ENCODE measurements around the gene GBX2. TPM values are rescaled to one million over a fixed set of nuclear protein-coding genes. Genes with fewer than 3 reads are reported as not detected.

GBX2 gene
- total and polyA plus RNA-seq, 4 donors, result 1.9 to 10.8 (median 6.9) TPM

DNA sequence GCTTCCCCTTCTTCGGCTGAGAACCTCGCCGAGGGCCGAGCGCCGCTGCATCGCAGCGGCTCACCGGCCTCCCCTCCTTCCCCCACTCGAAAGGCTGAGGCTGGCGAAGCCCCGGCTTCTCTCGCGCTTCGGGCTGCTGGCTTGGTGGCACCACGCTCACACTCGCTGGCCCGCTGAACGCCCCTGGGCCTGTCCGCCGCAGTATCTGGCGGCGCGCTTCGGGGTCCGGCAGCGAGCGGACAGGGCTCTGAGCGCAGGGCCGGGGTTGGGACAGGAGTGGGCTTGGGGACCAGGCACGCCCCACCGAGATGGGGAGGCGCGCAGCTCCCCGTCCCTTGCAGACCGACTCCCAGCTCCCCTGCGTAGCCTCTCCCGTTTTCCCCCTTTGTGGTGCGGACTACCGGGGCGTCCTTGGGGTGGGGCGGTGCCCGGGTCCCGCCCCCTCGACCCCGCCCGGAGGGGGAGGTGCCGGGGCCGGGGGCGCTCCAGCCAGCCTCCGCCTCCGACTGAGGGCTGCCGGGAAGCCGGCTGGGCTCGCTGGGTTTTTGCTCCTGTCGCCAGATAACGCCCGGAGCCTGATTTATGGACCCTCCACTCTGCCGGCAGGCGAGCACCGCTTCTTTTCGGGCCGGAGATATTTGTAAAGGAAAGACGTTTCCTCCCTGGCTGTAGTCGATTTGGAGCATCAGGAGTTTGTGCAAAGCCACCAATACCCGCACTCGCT lies 3.8 kb downstream of the GBX2 start:
- H3K36me3 ChIP-seq (ENCODE audit: control insufficient read depth, insufficient read depth, low read length), result peaks cover 22% of the 10 kb centered on the region
- DNase-seq (ENCODE audit: low read depth in 4 of 6, low spot score in 6 of 6), result peak in 2 of 6 donors; percentile 65 to 68
- peaks cover 95% of the 10 kb centered on the region for H3K27me3 ChIP-seq (ENCODE audit: control insufficient read depth, insufficient read depth, low read length)
- H3K4me3 ChIP-seq (ENCODE audit: low read depth, low read length), result peak overlapping the region; percentile 29
- peaks cover 69% of the 10 kb centered on the region for H3K4me1 ChIP-seq (ENCODE audit: control insufficient read depth, insufficient read depth, low read length)
- H3K27ac ChIP-seq (ENCODE audit: low read depth, low read length), result no peak overlapping the region
- H3K9me3 ChIP-seq (ENCODE audit: control insufficient read depth, insufficient read depth, low read length), result no peaks in the 10 kb centered on the region
- 3% methylated on average over 64 of the region's 67 CpGs for WGBS (ENCODE audit: insufficient coverage)

GRCh38 chr2:236163471-236164200 lies 4.5 kb downstream of the GBX2 start:
- Histone ChIP-seq H3K27ac (ENCODE audit: low read depth, low read length) (no peak overlapping the region), H3K9me3 (ENCODE audit: control insufficient read depth, insufficient read depth, low read length) (no peaks in the 10 kb centered on the region), H3K4me1 (ENCODE audit: control insufficient read depth, insufficient read depth, low read length) (peaks cover 65% of the 10 kb centered on the region), H3K36me3 (ENCODE audit: control insufficient read depth, insufficient read depth, low read length) (peaks cover 22% of the 10 kb centered on the region), H3K4me3 (ENCODE audit: low read depth, low read length) (peak overlapping the region; percentile 16), H3K27me3 (ENCODE audit: control insufficient read depth, insufficient read depth, low read length) (peaks cover 95% of the 10 kb centered on the region)
- WGBS (ENCODE audit: insufficient coverage), result 23% methylated on average over 56 of the region's 59 CpGs
- DNase-seq (ENCODE audit: low read depth in 4 of 6, low spot score in 6 of 6), result no peak

DNA sequence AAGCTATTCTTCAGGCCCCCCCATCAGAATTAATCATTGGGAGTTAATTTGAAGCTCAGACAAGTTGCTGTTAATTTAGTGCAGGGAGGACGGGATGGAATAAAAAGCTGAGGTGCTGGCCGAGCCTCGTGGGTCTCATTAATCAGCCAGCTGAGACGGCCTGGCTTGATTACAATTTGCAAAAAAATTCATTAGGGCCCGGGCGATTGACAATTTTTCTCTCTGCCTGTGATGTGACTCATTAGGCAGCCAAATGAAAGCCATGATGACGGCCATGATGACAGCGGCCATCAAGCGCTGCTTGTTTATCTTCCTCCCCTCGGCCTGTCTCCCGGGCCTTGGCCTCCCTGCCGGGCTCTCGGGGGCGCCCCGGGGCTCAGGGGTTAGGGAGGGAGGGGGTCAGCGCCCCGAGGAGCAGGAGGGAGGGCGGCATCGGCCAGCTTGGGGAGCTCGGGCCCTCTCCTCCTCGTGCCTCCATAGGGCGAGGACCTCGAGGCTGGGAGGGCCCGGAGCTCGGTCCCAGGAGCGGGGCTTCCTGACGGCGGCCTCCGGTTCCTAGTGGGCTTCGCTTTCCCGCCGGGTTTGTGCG lies 5.2 kb downstream of the GBX2 start:
- H3K36me3 ChIP-seq (ENCODE audit: control insufficient read depth, insufficient read depth, low read length), result peaks cover 22% of the 10 kb centered on the region
- peaks cover 95% of the 10 kb centered on the region for H3K27me3 ChIP-seq (ENCODE audit: control insufficient read depth, insufficient read depth, low read length)
- no peak overlapping the region for H3K27ac ChIP-seq (ENCODE audit: low read depth, low read length)
- H3K4me3 ChIP-seq (ENCODE audit: low read depth, low read length), result no peak overlapping the region
- H3K9me3 ChIP-seq (ENCODE audit: control insufficient read depth, insufficient read depth, low read length), result no peaks in the 10 kb centered on the region
- H3K4me1 ChIP-seq (ENCODE audit: control insufficient read depth, insufficient read depth, low read length), result peaks cover 64% of the 10 kb centered on the region
- peak in 2 of 6 donors; percentile 48 to 84 for DNase-seq (ENCODE audit: low read depth in 4 of 6, low spot score in 6 of 6)
- WGBS (ENCODE audit: insufficient coverage), result 21% methylated on average over 29 of the region's 33 CpGs

DNA sequence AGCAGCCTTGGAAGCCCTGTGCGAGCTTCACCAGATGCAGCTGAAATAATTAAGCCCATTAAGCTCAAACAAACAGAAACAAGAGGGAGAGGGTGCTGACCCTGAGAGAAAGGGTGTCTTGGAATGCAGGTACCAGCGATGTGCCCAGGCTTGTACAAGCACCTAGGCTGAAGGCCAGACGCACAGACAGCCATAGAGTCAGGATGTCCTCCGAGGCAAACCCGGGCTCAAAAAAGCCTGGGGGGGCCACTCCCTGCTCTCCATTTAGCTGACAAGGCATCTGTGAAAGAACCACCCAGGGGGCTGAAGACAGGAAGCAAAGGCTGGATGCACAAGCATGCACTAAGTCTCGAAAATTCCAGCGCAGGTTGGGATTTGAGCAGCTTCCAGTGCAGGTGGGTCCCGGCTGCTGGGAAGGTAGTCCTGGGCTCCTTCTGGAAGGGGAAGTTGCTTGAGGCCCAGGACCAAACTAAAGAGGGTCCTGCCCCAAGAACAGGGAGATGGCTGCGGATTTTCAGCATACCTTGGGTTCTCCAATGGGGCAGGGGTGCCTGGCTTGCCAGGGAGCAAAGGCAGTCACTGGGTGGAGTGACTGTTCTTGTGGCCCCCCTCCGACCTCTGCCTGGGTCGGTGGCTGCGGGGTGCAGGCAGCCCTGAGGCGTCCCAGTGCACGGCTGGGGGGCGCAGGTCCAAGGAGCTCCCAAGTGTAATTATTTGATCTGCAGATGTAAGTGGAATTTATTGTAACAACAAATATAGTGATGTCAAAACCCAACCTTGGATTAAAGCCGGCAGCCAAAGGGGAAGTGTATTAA lies 5.9 kb downstream of the GBX2 start:
- no peak overlapping the region for H3K4me3 ChIP-seq (ENCODE audit: low read depth, low read length)
- H3K36me3 ChIP-seq (ENCODE audit: control insufficient read depth, insufficient read depth, low read length), result peaks cover 22% of the 10 kb centered on the region
- H3K9me3 ChIP-seq (ENCODE audit: control insufficient read depth, insufficient read depth, low read length), result no peaks in the 10 kb centered on the region
- 54% methylated on average over 12 of the region's 16 CpGs for WGBS (ENCODE audit: insufficient coverage)
- peaks cover 60% of the 10 kb centered on the region for H3K4me1 ChIP-seq (ENCODE audit: control insufficient read depth, insufficient read depth, low read length)
- H3K27me3 ChIP-seq (ENCODE audit: control insufficient read depth, insufficient read depth, low read length), result peaks cover 92% of the 10 kb centered on the region
- H3K27ac ChIP-seq (ENCODE audit: low read depth, low read length), result no peak overlapping the region
- DNase-seq (ENCODE audit: low read depth in 4 of 6, low spot score in 6 of 6), result peak in 1 of 6 donors; percentile 1

GRCh38 chr2:236161531-236161930 lies 6.7 kb downstream of the GBX2 start:
- Histone ChIP-seq H3K4me3 (ENCODE audit: low read depth, low read length) (no peak overlapping the region), H3K4me1 (ENCODE audit: control insufficient read depth, insufficient read depth, low read length) (peaks cover 53% of the 10 kb centered on the region), H3K27me3 (ENCODE audit: control insufficient read depth, insufficient read depth, low read length) (peaks cover 85% of the 10 kb centered on the region), H3K9me3 (ENCODE audit: control insufficient read depth, insufficient read depth, low read length) (no peaks in the 10 kb centered on the region), H3K36me3 (ENCODE audit: control insufficient read depth, insufficient read depth, low read length) (peaks cover 22% of the 10 kb centered on the region), H3K27ac (ENCODE audit: low read depth, low read length) (no peak overlapping the region)
- WGBS (ENCODE audit: insufficient coverage), result 86% methylated on average over 12 of the region's 12 CpGs
- no peak for DNase-seq (ENCODE audit: low read depth in 4 of 6, low spot score in 6 of 6)

- Histone ChIP-seq H3K27ac (ENCODE audit: low read depth, low read length) (no peak overlapping the region), H3K4me1 (ENCODE audit: control insufficient read depth, insufficient read depth, low read length) (peaks cover 49% of the 10 kb centered on the region), H3K27me3 (ENCODE audit: control insufficient read depth, insufficient read depth, low read length) (peaks cover 81% of the 10 kb centered on the region), H3K4me3 (ENCODE audit: low read depth, low read length) (no peak overlapping the region), H3K9me3 (ENCODE audit: control insufficient read depth, insufficient read depth, low read length) (no peaks in the 10 kb centered on the region), H3K36me3 (ENCODE audit: control insufficient read depth, insufficient read depth, low read length) (peaks cover 20% of the 10 kb centered on the region)
- WGBS (ENCODE audit: insufficient coverage), result 62% methylated on average over 10 of the region's 15 CpGs
- DNase-seq (ENCODE audit: low read depth in 4 of 6, low spot score in 6 of 6), result no peak
Observed at GRCh38 chr2:236161082-236161462, 7.1 kb downstream of the GBX2 start.

DNA sequence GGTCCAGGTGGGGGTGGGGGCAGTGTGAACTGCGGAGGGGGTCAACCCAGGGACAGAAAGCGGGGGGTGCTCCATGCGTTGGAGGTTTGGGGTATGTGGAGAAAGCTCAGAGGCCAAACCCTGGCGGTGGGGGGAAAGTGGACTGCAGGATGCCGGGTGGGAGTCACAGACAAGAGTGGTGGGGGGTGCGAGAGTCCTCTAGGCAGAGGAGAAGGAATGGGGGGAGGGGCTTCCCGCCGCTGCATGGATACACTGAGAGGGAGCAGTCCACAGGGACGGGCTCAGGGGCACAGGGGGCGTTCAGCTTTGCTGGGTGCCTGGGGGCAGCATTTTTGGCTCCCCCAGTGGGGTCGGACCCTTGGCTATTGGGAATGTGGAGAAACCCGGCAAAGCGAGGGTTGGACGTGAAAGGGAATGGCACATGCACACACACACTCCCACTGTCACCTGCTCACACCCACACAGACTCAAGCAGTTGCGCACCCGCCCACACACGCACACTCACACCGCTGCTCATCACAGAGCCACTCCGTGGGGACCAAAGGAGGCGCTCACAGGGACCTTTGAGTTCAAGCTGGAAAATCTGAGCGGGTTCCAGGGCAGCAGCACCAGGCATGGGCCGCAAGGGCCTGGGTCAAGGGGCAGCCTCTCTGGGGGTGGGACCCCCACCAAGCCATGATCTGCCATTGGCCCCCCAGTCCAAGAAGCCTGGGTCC lies 7.7 kb downstream of the GBX2 start:
- peak in 1 of 6 donors; percentile 1 for DNase-seq (ENCODE audit: low read depth in 4 of 6, low spot score in 6 of 6)
- H3K9me3 ChIP-seq (ENCODE audit: control insufficient read depth, insufficient read depth, low read length), result no peaks in the 10 kb centered on the region
- peaks cover 43% of the 10 kb centered on the region for H3K4me1 ChIP-seq (ENCODE audit: control insufficient read depth, insufficient read depth, low read length)
- 56% methylated on average over 20 of the region's 22 CpGs for WGBS (ENCODE audit: insufficient coverage)
- H3K4me3 ChIP-seq (ENCODE audit: low read depth, low read length), result no peak overlapping the region
- H3K27ac ChIP-seq (ENCODE audit: low read depth, low read length), result no peak overlapping the region
- peaks cover 16% of the 10 kb centered on the region for H3K36me3 ChIP-seq (ENCODE audit: control insufficient read depth, insufficient read depth, low read length)
- H3K27me3 ChIP-seq (ENCODE audit: control insufficient read depth, insufficient read depth, low read length), result peaks cover 77% of the 10 kb centered on the region

DNA sequence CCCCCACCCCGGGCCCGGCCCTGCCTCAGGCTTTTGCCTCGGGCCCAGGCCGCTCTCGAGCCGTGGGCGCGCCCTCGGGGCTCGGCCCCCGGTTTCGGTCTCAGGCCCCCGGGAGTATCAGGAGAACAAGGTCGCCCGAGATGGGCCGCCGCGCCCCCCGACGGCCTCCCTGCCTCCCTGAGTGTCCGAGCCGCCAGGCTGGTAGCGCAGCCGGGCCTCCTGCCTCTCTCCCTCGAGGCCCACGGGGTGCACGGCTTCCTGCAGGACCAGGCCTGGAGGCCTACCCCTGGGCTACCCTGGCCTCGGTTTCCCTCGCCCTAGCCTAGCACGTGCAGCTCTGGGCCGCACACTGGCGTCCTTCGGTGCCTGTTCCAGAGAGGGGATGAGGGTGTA lies 8.4 kb downstream of the GBX2 start:
- Histone ChIP-seq H3K27me3 (ENCODE audit: control insufficient read depth, insufficient read depth, low read length) (peaks cover 70% of the 10 kb centered on the region), H3K9me3 (ENCODE audit: control insufficient read depth, insufficient read depth, low read length) (no peaks in the 10 kb centered on the region), H3K36me3 (ENCODE audit: control insufficient read depth, insufficient read depth, low read length) (peaks cover 16% of the 10 kb centered on the region), H3K4me3 (ENCODE audit: low read depth, low read length) (no peak overlapping the region), H3K4me1 (ENCODE audit: control insufficient read depth, insufficient read depth, low read length) (peaks cover 40% of the 10 kb centered on the region), H3K27ac (ENCODE audit: low read depth, low read length) (no peak overlapping the region)
- 36% methylated on average over 33 of the region's 33 CpGs for WGBS (ENCODE audit: insufficient coverage)
- no peak for DNase-seq (ENCODE audit: low read depth in 4 of 6, low spot score in 6 of 6)
